CD14-positive monocyte (primary cell): ENCODE data around the gene ARID1B. TPM values are rescaled to one million over a fixed set of nuclear protein-coding genes. Genes with fewer than 3 reads are reported as not detected.

Experiments used
- DNase-seq, 3 donors: peaks; one replicate each; pipeline ENCODE4 v3.0.0-alpha.2; 2011 to 2022
- H2AFZ ChIP-seq: 2 replicates; pipeline ENCODE4 v1.6.0; 2012; ENCODE audit warnings: mild to moderate bottlenecking, low read depth, low read length, inconsistent platforms; ENCODE audit not compliant: insufficient read depth, poor library complexity, severe bottlenecking
- H3K27ac ChIP-seq, 2 donors: 1 replicate in 1 of 2; 2 replicates in 1 of 2; pipeline ENCODE4 v1.5.1; 2012 to 2013; ENCODE audit warnings: low read length in 2 of 2, control low read depth in 1 of 2, inconsistent platforms in 1 of 2, low read depth in 1 of 2, mild to moderate bottlenecking in 1 of 2
- H3K27me3 ChIP-seq, 2 donors: one replicate each; pipeline versions ENCODE4 v1.6.0 to v1.6.1; 2011 to 2013; ENCODE audit warnings: low read length in 2 of 2; ENCODE audit not compliant: control insufficient read depth in 2 of 2, insufficient read depth in 2 of 2
- H3K36me3 ChIP-seq, 2 donors: replicated peaks in 1 of 2; 1 replicate in 1 of 2; 2 replicates in 1 of 2; pipeline versions ENCODE4 v1.5.1 to v1.6.1; 2012 to 2013; ENCODE audit warnings: low read length in 2 of 2, control low read depth in 1 of 2, inconsistent platforms in 1 of 2, mild to moderate bottlenecking in 1 of 2; ENCODE audit not compliant: insufficient read depth in 2 of 2, control insufficient read depth in 1 of 2
- H3K4me1 ChIP-seq, 2 donors: 1 replicate in 1 of 2; 2 replicates in 1 of 2; pipeline versions ENCODE4 v1.5.1 to v1.6.1; 2012 to 2013; ENCODE audit warnings: low read length in 2 of 2, control low read depth in 1 of 2, inconsistent platforms in 1 of 2, mild to moderate bottlenecking in 1 of 2, moderate library complexity in 1 of 2; ENCODE audit not compliant: insufficient read depth in 2 of 2, control insufficient read depth in 1 of 2
- H3K4me2 ChIP-seq: replicated peaks from 2 replicates; pipeline ENCODE3; 2012; ENCODE audit warnings: low read length, moderate library complexity, mild to moderate bottlenecking; ENCODE audit not compliant: poor library complexity, severe bottlenecking; ENCODE audit errors: extremely low read depth
- H3K4me3 ChIP-seq, 3 experiments: fragments of 200-600 bp in 1 of 3; sonication (generic) in 1 of 3; replicated peaks in 1 of 3; 1 replicate in 2 of 3; 2 replicates in 1 of 3; pipeline ENCODE4 v1.5.1; 2011 to 2013; ENCODE audit warnings: low read length in 3 of 3, mild to moderate bottlenecking in 3 of 3, control low read depth in 2 of 3, low read depth in 2 of 3, inconsistent platforms in 1 of 3, moderate library complexity in 1 of 3
- H3K79me2 ChIP-seq: 2 replicates; pipeline ENCODE4 v1.6.0; 2012; ENCODE audit warnings: mild to moderate bottlenecking, control low read depth, inconsistent platforms, low read length, moderate library complexity; ENCODE audit not compliant: insufficient read depth
- H3K9ac ChIP-seq: 2 replicates; pipeline ENCODE4 v1.6.0; 2017; ENCODE audit warnings: low read length, mild to moderate bottlenecking; ENCODE audit not compliant: insufficient read depth, poor library complexity, severe bottlenecking
- H3K9me3 ChIP-seq, 2 donors: replicated peaks in 1 of 2; 1 replicate in 1 of 2; 2 replicates in 1 of 2; pipeline versions ENCODE4 v1.5.1 to v1.6.1; 2012 to 2013; ENCODE audit warnings: low read length in 2 of 2, control low read depth in 1 of 2; ENCODE audit not compliant: control insufficient read depth in 1 of 2, insufficient read depth in 1 of 2
- H4K20me1 ChIP-seq: 2 replicates; pipeline ENCODE4 v1.6.0; 2012; ENCODE audit warnings: mild to moderate bottlenecking, low read length, control low read depth, moderate library complexity; ENCODE audit not compliant: insufficient read depth
- H3K27ac Mint-ChIP-seq, 7 donors: one replicate each; pipeline ENCODE4 v1.8.0; 2020; ENCODE audit warnings: mild to moderate bottlenecking in 7 of 7, mixed read lengths in 7 of 7, moderate library complexity in 6 of 7, inconsistent platforms in 2 of 7
- H3K27me3 Mint-ChIP-seq, 3 donors: one replicate each; pipeline ENCODE4 v1.8.0; 2021 to 2022; ENCODE audit warnings: low read depth in 3 of 3, mild to moderate bottlenecking in 3 of 3, mixed read lengths in 3 of 3, moderate library complexity in 3 of 3, inconsistent platforms in 1 of 3
- H3K36me3 Mint-ChIP-seq, 2 donors: one replicate each; pipeline ENCODE4 v1.8.0; 2020; ENCODE audit warnings: mixed read lengths in 2 of 2, inconsistent platforms in 1 of 2, mild to moderate bottlenecking in 1 of 2
- H3K4me1 Mint-ChIP-seq: one replicate; pipeline ENCODE4 v1.8.0; 2020; ENCODE audit warnings: mild to moderate bottlenecking, mixed read lengths
- H3K4me3 Mint-ChIP-seq, 2 donors: one replicate each; pipeline ENCODE4 v1.8.0; 2020; ENCODE audit warnings: mild to moderate bottlenecking in 2 of 2, mixed read lengths in 2 of 2, moderate library complexity in 1 of 2
- H3K9me3 Mint-ChIP-seq, 7 donors: one replicate each; pipeline ENCODE4 v1.8.0; 2020 to 2022; ENCODE audit warnings: mixed read lengths in 7 of 7, mild to moderate bottlenecking in 6 of 7, moderate library complexity in 6 of 7, inconsistent platforms in 2 of 7
- WGBS: methylation state at CpG from one replicate; pipeline ENCODE4 v1.1.5; 2013; ENCODE audit warnings: missing lambda C conversion rate; ENCODE audit not compliant: insufficient coverage; 5-methylcytosine and 5-hydroxymethylcytosine counted together
- intact Hi-C, 2 donors: fragments of 100-400 bp; cut with micrococcal nuclease; formaldehyde crosslinking; loops; one replicate each; pipeline versions ENCODE4 v1.15.0 to v1.15.1; 2023
- polyA plus RNA-seq, 3 donors: library from polyadenylated mRNA; depleted of rRNA in 1 of 3; unstranded in 2 of 3; stranded (reverse) in 1 of 3; fragments of 300-500 nt in 2 of 3; fragments of >200 nt in 1 of 3; fragmentation: Illumina TruSeq in 2 of 3; gene quantifications; 1 replicate in 2 of 3; 2 replicates in 1 of 3; pipeline ENCODE4 v1.2.3, GENCODE V29; 2012 to 2021
- TF ChIP-seq, protein P1 (sequence below): fragments of 200-600 bp; IDR thresholded peaks from one replicate; pipeline ENCODE4 v1.8.0; 2022; ENCODE audit warnings: antibody characterized with exemption, mild to moderate bottlenecking

The ARID1B gene
- polyA plus RNA-seq, 3 donors = 3.2 to 22.1 (median 3.8) TPM

DNA sequence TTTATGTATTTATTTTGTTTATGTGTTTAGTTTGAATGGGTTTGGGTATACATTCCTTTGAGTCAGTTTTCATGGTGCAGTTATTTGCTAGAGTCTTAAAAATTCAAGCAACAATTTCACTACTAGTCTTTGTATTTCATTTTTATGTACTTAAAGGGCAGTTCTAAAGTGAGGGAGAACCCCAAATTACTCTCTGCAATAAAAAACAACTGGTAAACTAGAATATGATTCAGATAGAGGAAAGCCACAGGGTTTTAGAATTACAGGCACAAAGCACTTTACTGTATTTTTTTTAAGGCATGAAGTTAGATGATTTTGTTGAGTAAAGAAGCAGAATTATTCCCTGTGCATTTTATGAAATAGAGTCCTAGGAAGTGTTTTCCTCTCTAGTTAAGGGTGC lies 183.3 kb downstream of the ARID1B start:
- TF ChIP-seq, protein P1, sequence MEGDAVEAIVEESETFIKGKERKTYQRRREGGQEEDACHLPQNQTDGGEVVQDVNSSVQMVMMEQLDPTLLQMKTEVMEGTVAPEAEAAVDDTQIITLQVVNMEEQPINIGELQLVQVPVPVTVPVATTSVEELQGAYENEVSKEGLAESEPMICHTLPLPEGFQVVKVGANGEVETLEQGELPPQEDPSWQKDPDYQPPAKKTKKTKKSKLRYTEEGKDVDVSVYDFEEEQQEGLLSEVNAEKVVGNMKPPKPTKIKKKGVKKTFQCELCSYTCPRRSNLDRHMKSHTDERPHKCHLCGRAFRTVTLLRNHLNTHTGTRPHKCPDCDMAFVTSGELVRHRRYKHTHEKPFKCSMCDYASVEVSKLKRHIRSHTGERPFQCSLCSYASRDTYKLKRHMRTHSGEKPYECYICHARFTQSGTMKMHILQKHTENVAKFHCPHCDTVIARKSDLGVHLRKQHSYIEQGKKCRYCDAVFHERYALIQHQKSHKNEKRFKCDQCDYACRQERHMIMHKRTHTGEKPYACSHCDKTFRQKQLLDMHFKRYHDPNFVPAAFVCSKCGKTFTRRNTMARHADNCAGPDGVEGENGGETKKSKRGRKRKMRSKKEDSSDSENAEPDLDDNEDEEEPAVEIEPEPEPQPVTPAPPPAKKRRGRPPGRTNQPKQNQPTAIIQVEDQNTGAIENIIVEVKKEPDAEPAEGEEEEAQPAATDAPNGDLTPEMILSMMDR = no peak
- intact Hi-C loops = loop anchor here in 1 of 2 donors (5.0 kb wide), 1 partner anchor 62 kb away; no protein-coding TSS in a partner anchor
- Mint-ChIP-seq H3K4me3 (no peak overlapping the region), H3K27me3 (peaks cover 0 to 2% (median 0%) of the 10 kb centered on the region in 3 donors), H3K36me3 (peaks cover 0 to 2% of the 10 kb centered on the region in 2 donors), H3K27ac (no peak overlapping the region), H3K4me1 (peaks cover 19% of the 10 kb centered on the region), H3K9me3 (peaks cover 0 to 2% (median 0%) of the 10 kb centered on the region in 7 donors)
- Histone ChIP-seq H3K4me3 (no peak overlapping the region), H2AFZ (no peak overlapping the region), H3K9ac (no peak overlapping the region), H3K27me3 (no peaks in the 10 kb centered on the region), H4K20me1 (peaks cover 66% of the 10 kb centered on the region), H3K4me1 (peaks cover 7 to 18% of the 10 kb centered on the region in 2 donors), H3K27ac (no peak overlapping the region), H3K4me2 (no peak overlapping the region), H3K79me2 (peaks cover 80% of the 10 kb centered on the region), H3K9me3 (no peaks in the 10 kb centered on the region), H3K36me3 (peaks cover 0 to 5% of the 10 kb centered on the region in 2 donors)
- no peak for DNase-seq

DNA sequence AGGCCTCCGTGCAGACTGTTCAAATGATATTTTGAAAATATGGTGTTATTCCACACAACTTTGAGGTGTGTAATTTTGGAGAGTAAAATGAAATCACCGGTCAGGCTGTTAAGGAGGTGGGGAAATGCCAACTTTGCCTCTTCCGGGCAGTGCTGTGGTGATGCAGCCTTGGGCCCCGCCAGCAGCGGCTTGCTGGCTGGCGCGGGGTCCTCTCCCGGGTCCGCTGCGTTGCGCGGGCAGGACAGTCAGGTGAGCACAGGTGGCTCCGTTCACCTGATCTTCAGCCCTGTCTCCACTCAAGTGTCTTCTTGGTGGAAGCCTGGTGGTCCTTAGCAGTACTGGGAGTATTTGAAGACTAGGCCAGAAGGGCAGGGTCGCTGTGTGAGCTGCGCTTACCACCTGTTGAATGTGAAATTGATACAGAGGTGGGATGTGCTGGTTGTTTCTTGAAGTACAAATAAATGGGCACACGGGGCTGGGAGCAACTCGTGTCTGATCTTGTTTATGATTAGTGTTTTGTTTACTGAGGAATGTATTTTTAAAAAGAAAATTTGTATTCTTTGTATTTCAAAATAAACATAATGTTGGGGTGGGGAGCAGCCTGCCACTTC lies 184.2 kb downstream of the ARID1B start:
- H3K9me3 Mint-ChIP-seq = peaks cover 0 to 2% (median 0%) of the 10 kb centered on the region in 7 donors
- Histone ChIP-seq H2AFZ (no peak overlapping the region), H3K9ac (no peak overlapping the region), H4K20me1 (peaks cover 62% of the 10 kb centered on the region), H3K4me2 (no peak overlapping the region), H3K79me2 (peaks cover 80% of the 10 kb centered on the region), H3K4me3 (no peak overlapping the region), H3K36me3 (peaks cover 0 to 5% of the 10 kb centered on the region in 2 donors), H3K9me3 (no peaks in the 10 kb centered on the region), H3K27ac (no peak overlapping the region), H3K4me1 (peaks cover 7 to 18% of the 10 kb centered on the region in 2 donors), H3K27me3 (no peaks in the 10 kb centered on the region)
- peaks cover 15% of the 10 kb centered on the region for H3K4me1 Mint-ChIP-seq
- intact Hi-C loops = loop anchor here in 1 of 2 donors (5.0 kb wide), 1 partner anchor 61 kb away; no protein-coding TSS in a partner anchor
- no peak for DNase-seq
- WGBS = 96% methylated on average over 15 of the region's 17 CpGs
- TF ChIP-seq, protein P1 = no peak
- H3K27me3 Mint-ChIP-seq = peaks cover 0 to 2% (median 0%) of the 10 kb centered on the region in 3 donors
- no peak overlapping the region for H3K4me3 Mint-ChIP-seq
- peaks cover 0 to 2% of the 10 kb centered on the region in 2 donors for H3K36me3 Mint-ChIP-seq
- H3K27ac Mint-ChIP-seq = peak overlapping the region in 1 of 7 donors; percentile 13
